ENCODE results near the gene GARIN5B. TPM values are rescaled to one million over a fixed set of nuclear protein-coding genes. Genes with fewer than 3 reads are reported as not detected.

GARIN5B gene
- total and polyA plus RNA-seq, 2 of the 13 experiments (the other 11 are each of a cell fraction or from before 2014, with no cell fraction given): not detected

DNA sequence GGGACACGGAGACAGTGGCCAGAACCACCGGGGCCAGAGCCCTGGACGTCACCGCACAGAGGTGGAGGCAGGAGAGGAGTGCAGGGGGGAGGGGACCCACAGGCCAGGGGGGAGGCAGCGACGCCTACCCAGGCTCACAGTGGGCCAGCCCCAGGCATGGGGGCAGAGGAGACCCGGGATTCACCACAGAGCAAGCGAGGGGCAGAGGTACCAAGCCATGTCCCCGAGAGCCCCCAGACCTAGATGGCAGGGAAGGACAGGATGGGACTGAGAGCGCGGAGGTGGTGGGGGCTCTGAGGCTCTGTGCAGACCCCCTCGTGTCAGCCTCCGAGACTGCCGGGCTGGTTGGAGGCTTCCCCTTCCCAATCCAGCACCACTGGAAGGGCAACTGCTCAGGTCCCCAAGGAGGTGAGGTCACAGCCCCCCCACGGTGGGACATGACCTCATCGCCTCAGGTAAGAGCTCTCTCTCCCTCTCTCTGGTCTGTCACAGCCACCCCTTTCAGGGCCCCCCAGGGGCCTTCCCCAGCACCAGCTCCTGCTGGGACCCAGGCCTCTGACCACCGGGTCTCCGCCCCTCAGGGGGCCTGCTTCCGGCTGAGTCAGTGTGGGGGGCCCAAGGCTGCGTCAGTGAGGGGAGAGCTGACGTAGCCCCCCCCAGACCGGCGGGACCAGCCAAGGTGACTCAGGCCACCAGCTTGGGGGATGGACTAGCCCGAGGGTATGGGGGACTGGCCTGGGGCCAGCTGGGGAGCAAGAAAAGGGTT lies 9.4 kb upstream of the GARIN5B start (continued):
- TF ChIP-seq, protein P1, sequence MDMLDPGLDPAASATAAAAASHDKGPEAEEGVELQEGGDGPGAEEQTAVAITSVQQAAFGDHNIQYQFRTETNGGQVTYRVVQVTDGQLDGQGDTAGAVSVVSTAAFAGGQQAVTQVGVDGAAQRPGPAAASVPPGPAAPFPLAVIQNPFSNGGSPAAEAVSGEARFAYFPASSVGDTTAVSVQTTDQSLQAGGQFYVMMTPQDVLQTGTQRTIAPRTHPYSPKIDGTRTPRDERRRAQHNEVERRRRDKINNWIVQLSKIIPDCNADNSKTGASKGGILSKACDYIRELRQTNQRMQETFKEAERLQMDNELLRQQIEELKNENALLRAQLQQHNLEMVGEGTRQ (IDR thresholded peaks at IDR 0.05; ENCODE audit: low read depth, low read length): no peak
- TF ChIP-seq, protein P1 (CRISPR knock-in tag; IDR thresholded peaks at IDR 0.05; ENCODE audit: borderline replicate concordance): no peak
- no peak for TF ChIP-seq SPEN (CRISPR knock-in tag; IDR thresholded peaks at IDR 0.05; ENCODE audit: low read depth)
- TF ChIP-seq, protein P2, sequence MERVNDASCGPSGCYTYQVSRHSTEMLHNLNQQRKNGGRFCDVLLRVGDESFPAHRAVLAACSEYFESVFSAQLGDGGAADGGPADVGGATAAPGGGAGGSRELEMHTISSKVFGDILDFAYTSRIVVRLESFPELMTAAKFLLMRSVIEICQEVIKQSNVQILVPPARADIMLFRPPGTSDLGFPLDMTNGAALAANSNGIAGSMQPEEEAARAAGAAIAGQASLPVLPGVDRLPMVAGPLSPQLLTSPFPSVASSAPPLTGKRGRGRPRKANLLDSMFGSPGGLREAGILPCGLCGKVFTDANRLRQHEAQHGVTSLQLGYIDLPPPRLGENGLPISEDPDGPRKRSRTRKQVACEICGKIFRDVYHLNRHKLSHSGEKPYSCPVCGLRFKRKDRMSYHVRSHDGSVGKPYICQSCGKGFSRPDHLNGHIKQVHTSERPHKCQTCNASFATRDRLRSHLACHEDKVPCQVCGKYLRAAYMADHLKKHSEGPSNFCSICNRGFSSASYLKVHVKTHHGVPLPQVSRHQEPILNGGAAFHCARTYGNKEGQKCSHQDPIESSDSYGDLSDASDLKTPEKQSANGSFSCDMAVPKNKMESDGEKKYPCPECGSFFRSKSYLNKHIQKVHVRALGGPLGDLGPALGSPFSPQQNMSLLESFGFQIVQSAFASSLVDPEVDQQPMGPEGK (CRISPR knock-in tag; IDR thresholded peaks at IDR 0.05): peak; percentile 95
- TF ChIP-seq HES4 (CRISPR knock-in tag; IDR thresholded peaks at IDR 0.05; ENCODE audit: borderline replicate concordance): no peak
- TF ChIP-seq, protein P3, sequence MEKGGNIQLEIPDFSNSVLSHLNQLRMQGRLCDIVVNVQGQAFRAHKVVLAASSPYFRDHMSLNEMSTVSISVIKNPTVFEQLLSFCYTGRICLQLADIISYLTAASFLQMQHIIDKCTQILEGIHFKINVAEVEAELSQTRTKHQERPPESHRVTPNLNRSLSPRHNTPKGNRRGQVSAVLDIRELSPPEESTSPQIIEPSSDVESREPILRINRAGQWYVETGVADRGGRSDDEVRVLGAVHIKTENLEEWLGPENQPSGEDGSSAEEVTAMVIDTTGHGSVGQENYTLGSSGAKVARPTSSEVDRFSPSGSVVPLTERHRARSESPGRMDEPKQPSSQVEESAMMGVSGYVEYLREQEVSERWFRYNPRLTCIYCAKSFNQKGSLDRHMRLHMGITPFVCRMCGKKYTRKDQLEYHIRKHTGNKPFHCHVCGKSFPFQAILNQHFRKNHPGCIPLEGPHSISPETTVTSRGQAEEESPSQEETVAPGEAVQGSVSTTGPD (CRISPR knock-in tag; IDR thresholded peaks at IDR 0.05): no peak
- TF ChIP-seq JUNB (CRISPR knock-in tag; IDR thresholded peaks at IDR 0.05; ENCODE audit: borderline replicate concordance): no peak
- no peak for TF ChIP-seq GTF2F1 (IDR thresholded peaks at IDR 0.05; ENCODE audit: low read length)
- no peak for TF ChIP-seq WIZ (CRISPR knock-in tag; IDR thresholded peaks at IDR 0.05)
- no peak for TF ChIP-seq SKI (IDR thresholded peaks at IDR 0.05; ENCODE audit: partially characterized antibody)
- TF ChIP-seq ZNF644 (CRISPR knock-in tag; IDR thresholded peaks at IDR 0.05; ENCODE audit: low read depth): no peak
- TF ChIP-seq NR1H2 (CRISPR knock-in tag; IDR thresholded peaks at IDR 0.05; ENCODE audit: borderline replicate concordance, low read depth): no peak
- TF ChIP-seq MTF1 (CRISPR knock-in tag; IDR thresholded peaks at IDR 0.05): no peak
- no peak for TF ChIP-seq ZNF660 (CRISPR knock-in tag; IDR thresholded peaks at IDR 0.05; ENCODE audit: borderline replicate concordance, low read depth)
- TF ChIP-seq ZNF496 (CRISPR knock-in tag; IDR thresholded peaks at IDR 0.05; ENCODE audit: insufficient replicate concordance): no peak
- TF ChIP-seq, protein P4, sequence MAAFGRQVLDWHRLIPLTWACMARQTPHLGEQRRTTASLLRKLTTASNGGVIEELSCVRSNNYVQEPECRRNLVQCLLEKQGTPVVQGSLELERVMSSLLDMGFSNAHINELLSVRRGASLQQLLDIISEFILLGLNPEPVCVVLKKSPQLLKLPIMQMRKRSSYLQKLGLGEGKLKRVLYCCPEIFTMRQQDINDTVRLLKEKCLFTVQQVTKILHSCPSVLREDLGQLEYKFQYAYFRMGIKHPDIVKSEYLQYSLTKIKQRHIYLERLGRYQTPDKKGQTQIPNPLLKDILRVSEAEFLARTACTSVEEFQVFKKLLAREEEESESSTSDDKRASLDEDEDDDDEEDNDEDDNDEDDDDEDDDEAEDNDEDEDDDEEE (CRISPR knock-in tag; IDR thresholded peaks at IDR 0.05): no peak
- no peak for TF ChIP-seq ZSCAN30 (CRISPR knock-in tag; IDR thresholded peaks at IDR 0.05)
- TF ChIP-seq FLYWCH1 (CRISPR knock-in tag; IDR thresholded peaks at IDR 0.05): no peak
- peak in 1 of 2 experiments; percentile 28; a peak in 1 of 4 replicates for TF ChIP-seq KLF16 (CRISPR knock-in tag; IDR thresholded peaks at IDR 0.05)
- TF ChIP-seq, protein P5, sequence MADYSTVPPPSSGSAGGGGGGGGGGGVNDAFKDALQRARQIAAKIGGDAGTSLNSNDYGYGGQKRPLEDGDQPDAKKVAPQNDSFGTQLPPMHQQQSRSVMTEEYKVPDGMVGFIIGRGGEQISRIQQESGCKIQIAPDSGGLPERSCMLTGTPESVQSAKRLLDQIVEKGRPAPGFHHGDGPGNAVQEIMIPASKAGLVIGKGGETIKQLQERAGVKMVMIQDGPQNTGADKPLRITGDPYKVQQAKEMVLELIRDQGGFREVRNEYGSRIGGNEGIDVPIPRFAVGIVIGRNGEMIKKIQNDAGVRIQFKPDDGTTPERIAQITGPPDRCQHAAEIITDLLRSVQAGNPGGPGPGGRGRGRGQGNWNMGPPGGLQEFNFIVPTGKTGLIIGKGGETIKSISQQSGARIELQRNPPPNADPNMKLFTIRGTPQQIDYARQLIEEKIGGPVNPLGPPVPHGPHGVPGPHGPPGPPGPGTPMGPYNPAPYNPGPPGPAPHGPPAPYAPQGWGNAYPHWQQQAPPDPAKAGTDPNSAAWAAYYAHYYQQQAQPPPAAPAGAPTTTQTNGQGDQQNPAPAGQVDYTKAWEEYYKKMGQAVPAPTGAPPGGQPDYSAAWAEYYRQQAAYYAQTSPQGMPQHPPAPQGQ (CRISPR knock-in tag; IDR thresholded peaks at IDR 0.05; ENCODE audit: borderline replicate concordance): no peak
- TF ChIP-seq BCL6 (CRISPR knock-in tag; IDR thresholded peaks at IDR 0.05): no peak
- no peak for TF ChIP-seq TOE1 (CRISPR knock-in tag; IDR thresholded peaks at IDR 0.05)
